Measurements from ENCODE around the gene PBXIP1. TPM values are rescaled to one million over a fixed set of nuclear protein-coding genes. Genes with fewer than 3 reads are reported as not detected.
"Not testable (repeated sequence)": the region's sequence is repeated elsewhere in the genome, so short reads cannot be mapped to it uniquely, and the experiment has no call there.

PBXIP1 gene
- polyA plus RNA-seq, 4 donors, result 31.9 to 97.8 (median 37.8) TPM

DNA sequence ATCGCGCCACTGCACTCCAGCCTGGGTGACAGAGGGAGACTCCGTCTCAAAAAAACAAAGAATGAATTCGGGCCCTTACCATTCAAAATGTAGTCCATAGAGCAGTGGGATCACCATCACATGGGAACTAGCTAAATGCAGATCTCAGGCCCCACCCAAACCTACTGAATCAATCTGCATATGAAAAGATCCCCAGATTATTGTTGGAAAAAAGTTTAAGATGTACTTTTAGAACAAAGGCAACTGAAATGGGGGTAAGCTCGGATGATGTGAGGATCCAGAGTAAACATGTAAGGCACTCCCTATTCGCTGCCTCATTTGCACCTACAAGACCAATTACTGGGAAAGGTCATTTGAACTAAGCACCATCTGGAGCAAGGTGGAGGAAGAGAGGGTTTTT, 26.4 kb upstream of the PBXIP1 start:
- DNase-seq, result no peak
- FAIRE-seq, result no peak
- H3K4me3 ChIP-seq (ENCODE audit: low read depth in 1 of 3, low read length in 3 of 3), result peak overlapping the region in 1 of 3 donors; percentile 85
- 63 to 72% (median 66%) methylated on average over 6 of the region's 6 CpGs for WGBS, 3 donors
- no peak overlapping the region for H3K27ac ChIP-seq (ENCODE audit: low read depth in 1 of 3, low read length in 2 of 3)
- H3K27me3 ChIP-seq (ENCODE audit: control insufficient read depth in 3 of 3, insufficient read depth in 3 of 3, low read length in 3 of 3), result no peaks in the 10 kb centered on the region
- H3K9me3 ChIP-seq (ENCODE audit: control insufficient read depth in 2 of 2, insufficient read depth in 1 of 2, low read depth in 1 of 2, low read length in 1 of 2), result no peaks in the 10 kb centered on the region
- peaks cover 0 to 12% (median 5%) of the 10 kb centered on the region in 3 donors for H3K4me1 ChIP-seq (ENCODE audit: control insufficient read depth in 3 of 3, insufficient read depth in 2 of 3, low read depth in 1 of 3, low read length in 2 of 3)
- H3K36me3 ChIP-seq (ENCODE audit: control insufficient read depth in 3 of 3, insufficient read depth in 2 of 3, low read depth in 1 of 3, low read length in 3 of 3), result peaks cover 0 to 22% (median 2%) of the 10 kb centered on the region in 3 donors

DNA sequence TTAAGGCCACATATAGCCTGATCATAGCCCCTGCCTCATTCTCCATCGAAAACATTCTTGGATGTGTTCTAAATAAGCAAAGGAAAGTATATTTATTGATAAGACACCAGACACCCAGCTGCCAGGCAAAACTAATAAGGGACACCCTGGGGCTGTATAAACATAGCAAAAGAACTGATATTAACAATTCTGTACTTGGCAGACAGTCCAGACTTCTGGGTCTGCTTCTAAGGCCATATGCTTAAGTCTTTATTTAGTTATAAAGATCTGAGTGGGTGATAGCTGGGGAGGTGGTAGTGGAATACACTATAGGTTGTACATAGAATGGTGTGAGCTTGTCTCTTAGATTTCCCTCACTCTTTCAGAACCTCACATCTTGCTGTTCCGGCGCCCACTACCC, 22.5 kb upstream of the PBXIP1 start:
- peaks cover 0 to 19% (median 3%) of the 10 kb centered on the region in 3 donors for H3K4me1 ChIP-seq (ENCODE audit: control insufficient read depth in 3 of 3, insufficient read depth in 2 of 3, low read depth in 1 of 3, low read length in 2 of 3)
- 93 to 94% (median 94%) methylated on average over 3 of the region's 3 CpGs for WGBS, 3 donors
- H3K27me3 ChIP-seq (ENCODE audit: control insufficient read depth in 3 of 3, insufficient read depth in 3 of 3, low read length in 3 of 3), result no peaks in the 10 kb centered on the region
- no peaks in the 10 kb centered on the region for H3K9me3 ChIP-seq (ENCODE audit: control insufficient read depth in 2 of 2, insufficient read depth in 1 of 2, low read depth in 1 of 2, low read length in 1 of 2)
- no peak overlapping the region for H3K27ac ChIP-seq (ENCODE audit: low read depth in 1 of 3, low read length in 2 of 3)
- FAIRE-seq (no peak), DNase-seq (no peak)
- peaks cover 0 to 10% (median 2%) of the 10 kb centered on the region in 3 donors for H3K36me3 ChIP-seq (ENCODE audit: control insufficient read depth in 3 of 3, insufficient read depth in 2 of 3, low read depth in 1 of 3, low read length in 3 of 3)
- H3K4me3 ChIP-seq (ENCODE audit: low read depth in 1 of 3, low read length in 3 of 3), result no peak overlapping the region

GRCh38 chr1:154977762-154978161, 21.9 kb upstream of the PBXIP1 start:
- WGBS, 3 donors, result 63 to 75% (median 66%) methylated on average over 3 of the region's 3 CpGs

GRCh38 chr1:154975409-154976059, 19.6 kb upstream of the PBXIP1 start:
- 0% methylated on average over 24 of the region's 24 CpGs for WGBS, 3 donors
- Histone ChIP-seq H3K36me3 (ENCODE audit: control insufficient read depth in 3 of 3, insufficient read depth in 2 of 3, low read depth in 1 of 3, low read length in 3 of 3) (peaks cover 0 to 13% (median 2%) of the 10 kb centered on the region in 3 donors), H3K27ac (ENCODE audit: low read depth in 1 of 3, low read length in 2 of 3) (peak overlapping the region; percentile 96 to 98 (median 97)), H3K27me3 (ENCODE audit: control insufficient read depth in 3 of 3, insufficient read depth in 3 of 3, low read length in 3 of 3) (no peaks in the 10 kb centered on the region), H3K4me3 (ENCODE audit: low read depth in 1 of 3, low read length in 3 of 3) (peak overlapping the region; percentile 18 to 86 (median 84)), H3K4me1 (ENCODE audit: control insufficient read depth in 3 of 3, insufficient read depth in 2 of 3, low read depth in 1 of 3, low read length in 2 of 3) (peaks cover 7 to 41% (median 13%) of the 10 kb centered on the region in 3 donors), H3K9me3 (ENCODE audit: control insufficient read depth in 2 of 2, insufficient read depth in 1 of 2, low read depth in 1 of 2, low read length in 1 of 2) (no peaks in the 10 kb centered on the region)
- FAIRE-seq (no peak), DNase-seq (peak; percentile 74 to 83)

More at GRCh38 chr1:154977762-154978161, 21.9 kb upstream of the PBXIP1 start:
- not testable (repeated sequence) for H3K27ac ChIP-seq (ENCODE audit: low read depth in 1 of 3, low read length in 2 of 3); FAIRE-seq; DNase-seq; H3K9me3 ChIP-seq (ENCODE audit: control insufficient read depth in 2 of 2, insufficient read depth in 1 of 2, low read depth in 1 of 2, low read length in 1 of 2); H3K27me3 ChIP-seq (ENCODE audit: control insufficient read depth in 3 of 3, insufficient read depth in 3 of 3, low read length in 3 of 3); H3K4me3 ChIP-seq (ENCODE audit: low read depth in 1 of 3, low read length in 3 of 3)
- H3K4me1 ChIP-seq (ENCODE audit: control insufficient read depth in 3 of 3, insufficient read depth in 2 of 3, low read depth in 1 of 3, low read length in 2 of 3), result peaks cover 0 to 23% (median 6%) of the 10 kb centered on the region in 3 donors
- H3K36me3 ChIP-seq (ENCODE audit: control insufficient read depth in 3 of 3, insufficient read depth in 2 of 3, low read depth in 1 of 3, low read length in 3 of 3), result peaks cover 0 to 10% (median 2%) of the 10 kb centered on the region in 3 donors

- Histone ChIP-seq H3K9me3 (ENCODE audit: control insufficient read depth in 2 of 2, insufficient read depth in 1 of 2, low read depth in 1 of 2, low read length in 1 of 2) (no peaks in the 10 kb centered on the region), H3K36me3 (ENCODE audit: control insufficient read depth in 3 of 3, insufficient read depth in 2 of 3, low read depth in 1 of 3, low read length in 3 of 3) (peaks cover 0 to 15% (median 2%) of the 10 kb centered on the region in 3 donors), H3K27ac (ENCODE audit: low read depth in 1 of 3, low read length in 2 of 3) (peak overlapping the region; percentile 96 to 98 (median 97)), H3K27me3 (ENCODE audit: control insufficient read depth in 3 of 3, insufficient read depth in 3 of 3, low read length in 3 of 3) (no peaks in the 10 kb centered on the region), H3K4me1 (ENCODE audit: control insufficient read depth in 3 of 3, insufficient read depth in 2 of 3, low read depth in 1 of 3, low read length in 2 of 3) (peaks cover 7 to 47% (median 18%) of the 10 kb centered on the region in 3 donors), H3K4me3 (ENCODE audit: low read depth in 1 of 3, low read length in 3 of 3) (peak overlapping the region; percentile 18 to 86 (median 84))
- WGBS, 3 donors, result 0% methylated on average over 30 of the region's 30 CpGs
- FAIRE-seq (no peak), DNase-seq (peak; percentile 98)
These were observed 19.0 kb upstream of the PBXIP1 start for GRCh38 chr1:154974808-154975408.

DNA sequence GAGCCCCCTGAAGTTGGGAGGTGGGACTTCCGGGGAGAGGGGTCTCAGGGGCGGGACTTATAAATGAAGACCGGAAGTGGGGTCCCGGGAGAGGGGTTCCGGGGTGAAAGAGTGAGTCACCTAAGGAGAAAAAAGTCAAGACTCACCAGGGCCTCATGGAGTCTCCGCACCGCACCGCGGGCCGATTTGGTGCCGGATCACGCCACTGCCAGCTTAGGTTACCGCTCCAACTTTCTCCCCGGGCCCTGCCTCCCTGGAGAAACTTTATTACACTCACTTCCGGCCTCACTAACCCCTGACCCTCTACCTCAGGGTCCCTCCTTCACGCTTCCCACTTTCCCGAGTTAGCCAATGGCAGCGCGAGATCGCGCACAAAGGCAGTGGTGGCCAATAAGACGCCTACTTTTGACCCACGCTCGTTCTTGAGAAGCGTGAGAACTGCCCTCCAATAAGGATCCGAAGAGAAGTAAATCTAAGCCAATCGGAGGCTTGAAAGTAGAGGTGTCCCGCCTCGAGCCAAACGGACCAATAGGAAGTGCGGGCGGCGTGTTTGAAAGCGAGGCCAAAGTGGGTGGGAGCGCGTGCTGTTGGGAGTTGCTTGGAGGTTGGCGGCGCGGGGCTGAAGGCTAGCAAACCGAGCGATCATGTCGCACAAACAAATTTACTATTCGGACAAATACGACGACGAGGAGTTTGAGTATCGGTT, 18.4 kb upstream of the PBXIP1 start, which contains the start of gene CKS1B:
CKS1B (plus strand) TSS at position 580 of the 706 bp plus-strand sequence; CDS start at position 645, 65 bp downstream.
- Histone ChIP-seq H3K27me3 (ENCODE audit: control insufficient read depth in 3 of 3, insufficient read depth in 3 of 3, low read length in 3 of 3) (no peaks in the 10 kb centered on the region), H3K9me3 (ENCODE audit: control insufficient read depth in 2 of 2, insufficient read depth in 1 of 2, low read depth in 1 of 2, low read length in 1 of 2) (no peaks in the 10 kb centered on the region), H3K4me1 (ENCODE audit: control insufficient read depth in 3 of 3, insufficient read depth in 2 of 3, low read depth in 1 of 3, low read length in 2 of 3) (peaks cover 7 to 50% (median 18%) of the 10 kb centered on the region in 3 donors), H3K27ac (ENCODE audit: low read depth in 1 of 3, low read length in 2 of 3) (peak within 1 kb of the TSS; percentile 96 to 98 (median 97)), H3K36me3 (ENCODE audit: control insufficient read depth in 3 of 3, insufficient read depth in 2 of 3, low read depth in 1 of 3, low read length in 3 of 3) (peaks cover 0 to 22% (median 2%) of the 10 kb centered on the region in 3 donors), H3K4me3 (ENCODE audit: low read depth in 1 of 3, low read length in 3 of 3) (peak within 1 kb of the TSS; percentile 64 to 86 (median 84))
- WGBS, 3 donors, result 0 to 1% (median 0%) methylated on average over 43 to 47 of the region's 47 CpGs
- peak; percentile 100 for DNase-seq
- FAIRE-seq, result no peak

GRCh38 chr1:154973344-154974101, 17.6 kb upstream of the PBXIP1 start:
- Histone ChIP-seq H3K27me3 (ENCODE audit: control insufficient read depth in 3 of 3, insufficient read depth in 3 of 3, low read length in 3 of 3) (no peaks in the 10 kb centered on the region), H3K4me1 (ENCODE audit: control insufficient read depth in 3 of 3, insufficient read depth in 2 of 3, low read depth in 1 of 3, low read length in 2 of 3) (peaks cover 7 to 50% (median 18%) of the 10 kb centered on the region in 3 donors), H3K9me3 (ENCODE audit: control insufficient read depth in 2 of 2, insufficient read depth in 1 of 2, low read depth in 1 of 2, low read length in 1 of 2) (no peaks in the 10 kb centered on the region), H3K27ac (ENCODE audit: low read depth in 1 of 3, low read length in 2 of 3) (peak overlapping the region; percentile 95 to 98 (median 97)), H3K4me3 (ENCODE audit: low read depth in 1 of 3, low read length in 3 of 3) (peak overlapping the region; percentile 63 to 84 (median 64)), H3K36me3 (ENCODE audit: control insufficient read depth in 3 of 3, insufficient read depth in 2 of 3, low read depth in 1 of 3, low read length in 3 of 3) (peaks cover 0 to 29% (median 8%) of the 10 kb centered on the region in 3 donors)
- no peak for FAIRE-seq
- WGBS, 3 donors, result 1 to 4% (median 2%) methylated on average over 30 to 37 of the region's 37 CpGs
- DNase-seq, result peak; percentile 100

Data from small intestine (tissue), 7 donors.